HepG2 (cell line): Measurements from ENCODE around the gene SERPINA9. TPM values are rescaled to one million over a fixed set of nuclear protein-coding genes. Genes with fewer than 3 reads are reported as not detected.

ENCODE experiments used
- CBX1 ChIP-seq: IDR thresholded peaks from one replicate; pipeline ENCODE4 v1.6.1; 2016; ENCODE audit warnings: antibody characterized with exemption, low read depth
- CREBL2 ChIP-seq: sonication (generic); formaldehyde crosslinking; IDR thresholded peaks from 2 replicates; pipeline ENCODE4 v1.8.1; 2023; ENCODE audit warnings: missing genetic modification reagents, mild to moderate bottlenecking, borderline replicate concordance
- CTCF ChIP-seq: sonication (generic); formaldehyde crosslinking; IDR thresholded peaks from 2 replicates; pipeline ENCODE4 v1.5.0; 2020; ENCODE audit warnings: mild to moderate bottlenecking, missing genetic modification reagents, moderate library complexity
- DR1 ChIP-seq: sonication (generic); formaldehyde crosslinking; IDR thresholded peaks from 2 replicates; pipeline ENCODE4 v1.8.0; 2021; ENCODE audit warnings: mild to moderate bottlenecking, missing genetic modification reagents, inconsistent platforms
- ELK4 ChIP-seq: sonication (generic); formaldehyde crosslinking; IDR thresholded peaks from 2 replicates; pipeline ENCODE4 v1.9.0; 2021; ENCODE audit warnings: missing genetic modification reagents, borderline replicate concordance
- ETV6 ChIP-seq: sonication (generic); formaldehyde crosslinking; conservative IDR thresholded peaks from 2 replicates; pipeline ENCODE4 v1.4.0; 2020; ENCODE audit warnings: missing genetic modification reagents
- MBNL3 ChIP-seq: fragments of 250-450 bp; sonication (Bioruptor Pico); conservative IDR thresholded peaks from 2 replicates; pipeline ENCODE4 v1.8.0; 2022; ENCODE audit warnings: mild to moderate bottlenecking, inconsistent platforms
- MTF1 ChIP-seq: sonication (generic); formaldehyde crosslinking; IDR thresholded peaks from 2 replicates; pipeline ENCODE4 v1.5.0; 2020; ENCODE audit warnings: missing genetic modification reagents
- NFYB ChIP-seq: sonication (generic); formaldehyde crosslinking; IDR thresholded peaks from 2 replicates; pipeline ENCODE4 v1.4.0; 2020; ENCODE audit warnings: missing genetic modification reagents
- SP5 ChIP-seq: IDR thresholded peaks from 2 replicates; pipeline ENCODE4 v1.6.1; 2016; ENCODE audit warnings: low read depth, borderline replicate concordance
- ZBED4 ChIP-seq: sonication (generic); formaldehyde crosslinking; IDR thresholded peaks from 2 replicates; pipeline ENCODE4 v1.4.0; 2020; ENCODE audit warnings: missing genetic modification reagents, borderline replicate concordance
- ZBTB26 ChIP-seq: IDR thresholded peaks from 2 replicates; pipeline ENCODE4 v1.6.1; 2016; ENCODE audit warnings: missing compliant biosample characterization, missing genetic modification reagents, borderline replicate concordance
- ZFX ChIP-seq: sonication (generic); formaldehyde crosslinking; IDR thresholded peaks from 2 replicates; pipeline ENCODE4 v1.4.0; 2020; ENCODE audit warnings: mild to moderate bottlenecking, low read depth, missing genetic modification reagents, moderate library complexity
- ZNF432 ChIP-seq: sonication (generic); formaldehyde crosslinking; IDR thresholded peaks from 2 replicates; pipeline ENCODE4 v1.5.0; 2020; ENCODE audit warnings: missing genetic modification reagents, mild to moderate bottlenecking, borderline replicate concordance
- ZNF598 ChIP-seq: sonication (generic); formaldehyde crosslinking; IDR thresholded peaks from 2 replicates; pipeline ENCODE4 v1.5.1; 2020; ENCODE audit warnings: mild to moderate bottlenecking, missing genetic modification reagents, borderline replicate concordance
- ZSCAN5A ChIP-seq: sonication (generic); formaldehyde crosslinking; IDR thresholded peaks from 2 replicates; pipeline ENCODE4 v1.8.0; 2022; ENCODE audit warnings: mild to moderate bottlenecking, missing genetic modification reagents, borderline replicate concordance
- polyA plus RNA-seq, 8 experiments: library from polyadenylated mRNA; depleted of rRNA in 3 of 8; stranded (reverse) in 7 of 8; unstranded in 1 of 8; fragments of >200 nt; fragmentation: Illumina TruSeq in 4 of 8; extraction: Trizol in 4 of 8; gene quantifications; 2 replicates each; pipeline versions ENCODE4 v1.2.1 to v1.2.3, GENCODE V29; 2011 to 2016; ENCODE audit warnings: low read depth in 4 of 8, missing spikeins in 1 of 8, mixed read lengths in 1 of 8; ENCODE audit not compliant: insufficient read depth in 1 of 8
- total RNA-seq, 5 experiments: library from RNA; depleted of rRNA; stranded (reverse); fragments of >200 nt; fragmentation: Illumina TruSeq; extraction: Trizol; gene quantifications; 2 replicates each; pipeline ENCODE4 v1.2.3, GENCODE V29; 2016; ENCODE audit warnings: low read depth in 1 of 5

Gene SERPINA9
- total and polyA plus RNA-seq, 2 of the 13 experiments (the other 11 are each of a cell fraction or from before 2014, with no cell fraction given) = 0.21 TPM; not detected in 1

- no peak for TF ChIP-seq MTF1 (CRISPR knock-in tag)
- TF ChIP-seq ETV6 (CRISPR knock-in tag) = no peak
- no peak for TF ChIP-seq ZNF432 (CRISPR knock-in tag)
- no peak for TF ChIP-seq SP5 (CRISPR knock-in tag)
- no peak for TF ChIP-seq ZSCAN5A (CRISPR knock-in tag)
- 0 out of 2 replicates have a peak, but pooled peaks have one; percentile 22 for TF ChIP-seq ZFX (CRISPR knock-in tag)
- TF ChIP-seq NFYB (CRISPR knock-in tag) = no peak
- TF ChIP-seq ZNF598 (CRISPR knock-in tag) = no peak
- no peak for TF ChIP-seq MBNL3 (CRISPR knock-in tag)
- no peak for TF ChIP-seq CTCF (CRISPR knock-in tag)
- no peak for TF ChIP-seq DR1 (CRISPR knock-in tag)
- no peak for TF ChIP-seq ELK4 (CRISPR knock-in tag)
- TF ChIP-seq ZBTB26 (CRISPR knock-in tag) = no peak
- TF ChIP-seq CREBL2 (CRISPR knock-in tag) = no peak
- TF ChIP-seq CBX1 = no peak
- no peak for TF ChIP-seq ZBED4
These were observed 25.9 kb upstream of the SERPINA9 start (continued) for GRCh38 chr14:94501588-94502516.
